Mesendoderm (in vitro differentiated cells): Measurements from ENCODE around the gene UBE2H.

Experiments
- DNase-seq: peaks from one replicate; pipeline ENCODE4 v3.0.0; 2013
- H2AK5ac ChIP-seq: 2 replicates; pipeline ENCODE4 v1.6.1; 2013; ENCODE audit warnings: low read length, inconsistent platforms
- H2BK120ac ChIP-seq: 2 replicates; pipeline ENCODE4 v1.6.1; 2013; ENCODE audit warnings: low read depth, mild to moderate bottlenecking, low read length, moderate library complexity, mixed read lengths
- H2BK15ac ChIP-seq: replicated peaks from 2 replicates; pipeline ENCODE4 v1.6.1; 2013; ENCODE audit warnings: low read depth, mild to moderate bottlenecking, moderate library complexity
- H2BK5ac ChIP-seq: 2 replicates; pipeline ENCODE4 v1.6.1; 2013; ENCODE audit warnings: low read length, inconsistent platforms
- H3K18ac ChIP-seq: 2 replicates; pipeline ENCODE4 v1.6.1; 2013; ENCODE audit warnings: mild to moderate bottlenecking, low read length, mixed read lengths
- H3K23ac ChIP-seq: one replicate; pipeline ENCODE4 v1.6.1; 2013; ENCODE audit warnings: low read length
- H3K27ac ChIP-seq: 2 replicates; pipeline ENCODE4 v1.5.1; 2013; ENCODE audit warnings: low read depth, mild to moderate bottlenecking, inconsistent platforms, low read length, moderate library complexity
- H3K27me3 ChIP-seq: 2 replicates; pipeline ENCODE4 v1.6.1; 2013; ENCODE audit warnings: low read length, control low read depth, mild to moderate bottlenecking, inconsistent platforms; ENCODE audit not compliant: insufficient read depth, poor library complexity
- H3K36me3 ChIP-seq: 2 replicates; pipeline ENCODE4 v1.6.1; 2013; ENCODE audit warnings: low read length, inconsistent platforms; ENCODE audit not compliant: control insufficient read depth, insufficient read depth
- H3K4ac ChIP-seq: one replicate; pipeline ENCODE4 v1.6.1; 2013; ENCODE audit warnings: low read depth, mild to moderate bottlenecking, low read length, moderate library complexity
- H3K4me1 ChIP-seq: 2 replicates; pipeline ENCODE4 v1.6.1; 2013; ENCODE audit warnings: low read depth, low read length, inconsistent platforms; ENCODE audit not compliant: control insufficient read depth
- H3K4me2 ChIP-seq: 2 replicates; pipeline ENCODE4 v1.6.1; 2013; ENCODE audit warnings: low read length
- H3K4me3 ChIP-seq: 2 replicates; pipeline ENCODE4 v1.5.1; 2013; ENCODE audit warnings: mild to moderate bottlenecking, low read length
- H3K56ac ChIP-seq: one replicate; pipeline ENCODE4 v1.6.1; 2013; ENCODE audit warnings: low read length
- H3K79me1 ChIP-seq: 2 replicates; pipeline ENCODE4 v1.6.1; 2013; ENCODE audit warnings: low read length, inconsistent platforms
- H3K79me2 ChIP-seq: 2 replicates; pipeline ENCODE4 v1.6.1; 2013; ENCODE audit warnings: mild to moderate bottlenecking, low read length; ENCODE audit not compliant: control insufficient read depth, insufficient read depth
- H3K9ac ChIP-seq: 2 replicates; pipeline ENCODE4 v1.6.1; 2013; ENCODE audit warnings: low read length, inconsistent platforms
- H4K5ac ChIP-seq: one replicate; pipeline ENCODE4 v1.6.1; 2013; ENCODE audit warnings: low read length
- H4K8ac ChIP-seq: one replicate; pipeline ENCODE4 v1.6.1; 2013; ENCODE audit warnings: low read depth, mild to moderate bottlenecking, control low read depth, low read length, moderate library complexity
- WGBS: extraction: QIAGEN DNeasy Blood & Tissue Kit; methylation state at CpG from one replicate; pipeline ENCODE4 v1.1.7; 2013; ENCODE audit warnings: low lambda C conversion rate, missing lambda C conversion rate; ENCODE audit not compliant: insufficient coverage; ENCODE audit errors: extremely low coverage; 5-methylcytosine and 5-hydroxymethylcytosine counted together

The UBE2H gene

GRCh38 chr7:129843978-129844840 lies 108.6 kb downstream of the UBE2H start:
- Histone ChIP-seq H4K5ac (no peak overlapping the region), H3K4me3 (no peak overlapping the region), H2BK15ac (no peak overlapping the region), H3K9ac (no peak overlapping the region), H3K23ac (no peak overlapping the region), H3K79me2 (no peaks in the 10 kb centered on the region), H3K4me1 (no peaks in the 10 kb centered on the region), H2AK5ac (no peak overlapping the region), H2BK120ac (no peak overlapping the region), H3K4me2 (no peak overlapping the region), H3K4ac (no peak overlapping the region), H3K27me3 (no peaks in the 10 kb centered on the region), H2BK5ac (no peak overlapping the region), H3K56ac (no peak overlapping the region), H3K27ac (no peak overlapping the region), H3K79me1 (no peaks in the 10 kb centered on the region), H3K18ac (no peak overlapping the region), H4K8ac (no peak overlapping the region), H3K36me3 (no peaks in the 10 kb centered on the region)
- DNase-seq: peak; percentile 44
- WGBS: 100% methylated on average over 3 of the region's 7 CpGs

DNA sequence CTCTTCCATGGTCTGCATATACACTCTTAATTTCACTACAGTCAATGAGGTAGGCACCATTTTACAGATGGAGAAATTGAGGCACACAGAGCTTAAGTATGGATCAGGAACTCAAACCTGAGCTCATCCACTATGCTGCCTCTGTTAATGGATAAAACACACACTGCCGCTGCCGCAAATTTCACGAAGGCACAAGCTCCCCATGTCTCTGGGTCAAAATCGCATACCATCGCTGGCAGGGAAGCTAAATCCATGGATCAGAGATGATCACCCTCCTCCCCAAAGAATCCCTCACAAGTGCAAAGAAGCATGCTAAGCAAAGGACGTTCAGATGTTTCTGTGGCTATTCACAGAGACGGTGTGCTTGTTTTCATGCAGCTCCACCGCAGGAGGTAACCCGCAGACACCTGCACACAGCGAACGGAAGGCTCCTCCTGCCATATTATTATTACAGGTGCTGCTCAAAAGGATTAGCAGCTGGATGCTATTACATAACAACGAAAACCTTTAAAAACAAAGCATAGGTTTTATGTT lies 109.3 kb downstream of the UBE2H start:
- peak; percentile 77 for DNase-seq
- H3K79me1 ChIP-seq: no peaks in the 10 kb centered on the region
- H3K4me3 ChIP-seq: no peak overlapping the region
- H2BK120ac ChIP-seq: no peak overlapping the region
- no peak overlapping the region for H3K23ac ChIP-seq
- H2BK15ac ChIP-seq: no peak overlapping the region
- no peaks in the 10 kb centered on the region for H3K4me1 ChIP-seq
- H3K56ac ChIP-seq: no peak overlapping the region
- H2AK5ac ChIP-seq: no peak overlapping the region
- no peak overlapping the region for H2BK5ac ChIP-seq
- no peak overlapping the region for H4K5ac ChIP-seq
- H3K36me3 ChIP-seq: no peaks in the 10 kb centered on the region
- no peaks in the 10 kb centered on the region for H3K79me2 ChIP-seq
- no peak overlapping the region for H3K4me2 ChIP-seq
- no peak overlapping the region for H3K9ac ChIP-seq
- H3K27me3 ChIP-seq: no peaks in the 10 kb centered on the region
- H3K18ac ChIP-seq: no peak overlapping the region
- no peak overlapping the region for H3K27ac ChIP-seq
- H4K8ac ChIP-seq: no peak overlapping the region
- H3K4ac ChIP-seq: no peak overlapping the region
- WGBS: no CpG with 5 or more reads among the region's 12 CpGs

DNA sequence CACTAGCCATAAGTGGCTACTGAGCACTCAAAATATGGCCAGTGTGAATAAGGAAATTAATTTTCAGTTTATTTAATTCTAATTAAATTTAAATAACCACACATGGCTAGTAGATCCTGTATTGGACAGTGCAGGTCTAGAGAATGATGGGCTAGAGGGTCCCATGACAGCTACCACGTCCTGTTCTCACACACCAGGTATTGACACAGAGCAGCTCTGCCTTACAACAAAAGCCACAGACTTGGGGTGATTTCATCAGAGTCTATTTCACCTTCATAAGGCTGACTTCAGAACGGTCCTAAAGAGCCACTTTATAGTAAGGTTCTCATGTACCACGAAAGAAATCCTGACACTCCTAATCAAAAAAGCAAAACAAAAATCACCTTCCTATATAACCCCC lies 111.3 kb downstream of the UBE2H start:
- H3K4me2 ChIP-seq: no peak overlapping the region
- no peaks in the 10 kb centered on the region for H3K79me2 ChIP-seq
- H3K9ac ChIP-seq: no peak overlapping the region
- no peak overlapping the region for H3K18ac ChIP-seq
- H2BK15ac ChIP-seq: no peak overlapping the region
- no peak overlapping the region for H3K23ac ChIP-seq
- no peak overlapping the region for H2BK5ac ChIP-seq
- H4K8ac ChIP-seq: no peak overlapping the region
- H3K27ac ChIP-seq: no peak overlapping the region
- no peak overlapping the region for H2BK120ac ChIP-seq
- H3K4ac ChIP-seq: no peak overlapping the region
- H3K27me3 ChIP-seq: no peaks in the 10 kb centered on the region
- H3K36me3 ChIP-seq: no peaks in the 10 kb centered on the region
- H4K5ac ChIP-seq: no peak overlapping the region
- H3K56ac ChIP-seq: no peak overlapping the region
- no peaks in the 10 kb centered on the region for H3K4me1 ChIP-seq
- DNase-seq: no peak
- no peaks in the 10 kb centered on the region for H3K79me1 ChIP-seq
- H2AK5ac ChIP-seq: no peak overlapping the region
- no peak overlapping the region for H3K4me3 ChIP-seq
- WGBS: no CpG with 5 or more reads among the region's 3 CpGs

DNA sequence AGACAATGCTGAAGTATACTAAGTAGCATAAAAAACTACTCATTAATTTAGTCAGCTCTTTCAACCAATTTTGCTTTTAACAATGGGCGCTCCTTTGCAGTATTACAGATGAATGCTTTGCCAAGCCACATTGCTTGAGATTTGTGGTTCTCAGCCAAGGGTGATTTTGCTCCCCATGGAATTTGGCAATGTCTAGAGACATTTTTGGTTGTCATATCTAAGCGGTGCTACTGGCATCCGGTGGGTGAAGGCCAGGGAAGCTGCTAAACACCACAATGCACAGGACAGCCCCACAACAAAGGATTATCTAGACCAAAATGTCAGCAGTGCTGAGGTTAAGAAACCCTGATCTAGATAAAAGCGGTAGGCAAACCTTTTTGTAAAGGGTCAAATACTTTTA lies 112.0 kb downstream of the UBE2H start:
- H3K4me3 ChIP-seq: no peak overlapping the region
- H2BK120ac ChIP-seq: no peak overlapping the region
- no peak overlapping the region for H3K23ac ChIP-seq

GRCh38 chr7:129836983-129837382 lies 115.8 kb downstream of the UBE2H start:
- Histone ChIP-seq H4K8ac (no peak overlapping the region), H3K4me2 (no peak overlapping the region), H3K23ac (no peak overlapping the region), H2BK15ac (no peak overlapping the region), H2AK5ac (no peak overlapping the region), H3K9ac (no peak overlapping the region), H3K27ac (no peak overlapping the region), H3K79me2 (no peaks in the 10 kb centered on the region), H3K4me3 (no peak overlapping the region), H3K36me3 (no peaks in the 10 kb centered on the region), H3K79me1 (no peaks in the 10 kb centered on the region), H4K5ac (no peak overlapping the region), H3K4me1 (peaks cover 7% of the 10 kb centered on the region), H2BK120ac (no peak overlapping the region), H3K18ac (no peak overlapping the region), H3K56ac (no peak overlapping the region), H3K4ac (no peak overlapping the region), H2BK5ac (no peak overlapping the region), H3K27me3 (no peaks in the 10 kb centered on the region)
- DNase-seq: no peak
- WGBS: no CpG with 5 or more reads among the region's 3 CpGs

More for the DNA sequence above, 112.0 kb downstream of the UBE2H start:
- Histone ChIP-seq H3K56ac (no peak overlapping the region), H3K79me1 (no peaks in the 10 kb centered on the region), H2BK5ac (no peak overlapping the region), H2AK5ac (no peak overlapping the region), H3K27me3 (no peaks in the 10 kb centered on the region), H3K27ac (no peak overlapping the region), H3K79me2 (no peaks in the 10 kb centered on the region), H3K4me1 (peaks cover 4% of the 10 kb centered on the region), H4K8ac (no peak overlapping the region), H3K18ac (no peak overlapping the region), H3K4ac (no peak overlapping the region), H4K5ac (no peak overlapping the region), H3K36me3 (no peaks in the 10 kb centered on the region), H3K9ac (no peak overlapping the region), H3K4me2 (no peak overlapping the region), H2BK15ac (no peak overlapping the region)
- WGBS: no CpG with 5 or more reads among the region's 4 CpGs
- no peak for DNase-seq
